T-cell (primary cell): Measurements from ENCODE around the gene TUBG1. TPM values are rescaled to one million over a fixed set of nuclear protein-coding genes. Genes with fewer than 3 reads are reported as not detected.

Experiments used
- ATAC-seq, 4 experiments: fragments of 200-7000 bp in 3 of 4; fragments of 150-1000 bp in 1 of 4; cut with Tn5 transposase; replicated peaks in 1 of 4; 1 replicate in 3 of 4; 2 replicates in 1 of 4; pipeline ENCODE4 v1.10.0; 2021; ENCODE audit warnings: moderate library complexity in 3 of 4, mild to moderate bottlenecking in 2 of 4, moderate number of reproducible peaks in 1 of 4
- CTCF ChIA-PET, 2 donors: fragments of 300-600 bp; sonication (Branson Sonifier 250); formaldehyde crosslinking; loops; one replicate each; lab custom pipeline; 2022; ENCODE audit warnings: antibody characterized with exemption in 2 of 2; lab: Charles Lee
- POLR2A ChIA-PET, 2 donors: fragments of 300-600 bp; sonication (Branson Sonifier 250); formaldehyde crosslinking; loops; one replicate each; lab custom pipeline; 2022; ENCODE audit warnings: antibody characterized with exemption in 2 of 2; lab: Charles Lee
- DNase-seq, 35 experiments: peaks; one replicate each; pipeline versions ENCODE4 v3.0.0 to v3.0.0-alpha.2; 2013 to 2023
- H3K27ac ChIP-seq: one replicate; pipeline ENCODE4 v1.5.1; 2013; ENCODE audit warnings: low read length
- H3K27me3 ChIP-seq, 2 experiments: replicated peaks in 1 of 2; 1 replicate in 1 of 2; 2 replicates in 1 of 2; pipeline versions ENCODE4 v1.6.1 to v1.7.0; 2013; ENCODE audit warnings: low read length in 1 of 2, mixed read lengths in 1 of 2; ENCODE audit not compliant: control insufficient read depth in 2 of 2, insufficient read depth in 2 of 2; ENCODE audit errors: extremely low read depth in 1 of 2
- H3K36me3 ChIP-seq, 2 donors: 1 replicate in 1 of 2; 2 replicates in 1 of 2; pipeline versions ENCODE4 v1.6.1 to v1.7.0; 2013; ENCODE audit warnings: low read length in 1 of 2; ENCODE audit not compliant: control insufficient read depth in 2 of 2, insufficient read depth in 1 of 2; ENCODE audit errors: extremely low read depth in 1 of 2
- H3K4me1 ChIP-seq, 2 experiments: 1 replicate in 1 of 2; 2 replicates in 1 of 2; pipeline versions ENCODE4 v1.6.1 to v1.7.0; 2013; ENCODE audit warnings: low read length in 2 of 2, mixed read lengths in 1 of 2; ENCODE audit not compliant: insufficient read depth in 2 of 2, control insufficient read depth in 1 of 2; ENCODE audit errors: extremely low read depth in 1 of 2
- H3K4me3 ChIP-seq, 2 donors: 1 replicate in 1 of 2; 2 replicates in 1 of 2; pipeline versions ENCODE4 v1.5.1 to v1.7.0; 2013; ENCODE audit warnings: mild to moderate bottlenecking in 2 of 2, low read length in 1 of 2, moderate library complexity in 1 of 2; ENCODE audit not compliant: control insufficient read depth in 1 of 2; ENCODE audit errors: extremely low read depth in 1 of 2
- H3K9me3 ChIP-seq: 2 replicates; pipeline ENCODE4 v1.7.0; 2013
- H3K27ac Mint-ChIP-seq, 2 donors: one replicate each; pipeline ENCODE4 v1.8.0; 2020 to 2021; ENCODE audit warnings: mild to moderate bottlenecking in 2 of 2, mixed read lengths in 2 of 2
- H3K27me3 Mint-ChIP-seq, 2 donors: one replicate each; pipeline ENCODE4 v1.8.0; 2021 to 2022; ENCODE audit warnings: mixed read lengths in 2 of 2
- H3K36me3 Mint-ChIP-seq: one replicate; pipeline ENCODE4 v1.8.0; 2021; ENCODE audit warnings: mixed read lengths
- H3K4me1 Mint-ChIP-seq, 3 donors: one replicate each; pipeline ENCODE4 v1.8.0; 2020 to 2022; ENCODE audit warnings: mixed read lengths in 3 of 3, mild to moderate bottlenecking in 1 of 3
- H3K4me3 Mint-ChIP-seq, 3 donors: one replicate each; pipeline ENCODE4 v1.8.0; 2020 to 2022; ENCODE audit warnings: mild to moderate bottlenecking in 3 of 3, mixed read lengths in 3 of 3, moderate library complexity in 3 of 3
- H3K9me3 Mint-ChIP-seq, 3 donors: one replicate each; pipeline ENCODE4 v1.8.0; 2020 to 2022; ENCODE audit warnings: mixed read lengths in 3 of 3
- WGBS: methylation state at CpG from one replicate; pipeline ENCODE4 v1.1.5; 2013; ENCODE audit warnings: missing lambda C conversion rate; ENCODE audit not compliant: insufficient coverage; 5-methylcytosine and 5-hydroxymethylcytosine counted together
- total RNA-seq, 35 experiments: library from RNA in 6 of 35; stranded (reverse) in 6 of 35; fragments of 120-200 nt in 1 of 35; gene quantifications; one replicate each; pipeline versions ENCODE4 v1.2.1 to v1.2.4 and lab custom pipeline; 2013 to 2026

The TUBG1 gene
- total RNA-seq, 5 donors from 2014 or later (not counting 1 experiment from before 2014, with no cell fraction given), result 6.5 to 18.9 (median 16.2) TPM

DNA sequence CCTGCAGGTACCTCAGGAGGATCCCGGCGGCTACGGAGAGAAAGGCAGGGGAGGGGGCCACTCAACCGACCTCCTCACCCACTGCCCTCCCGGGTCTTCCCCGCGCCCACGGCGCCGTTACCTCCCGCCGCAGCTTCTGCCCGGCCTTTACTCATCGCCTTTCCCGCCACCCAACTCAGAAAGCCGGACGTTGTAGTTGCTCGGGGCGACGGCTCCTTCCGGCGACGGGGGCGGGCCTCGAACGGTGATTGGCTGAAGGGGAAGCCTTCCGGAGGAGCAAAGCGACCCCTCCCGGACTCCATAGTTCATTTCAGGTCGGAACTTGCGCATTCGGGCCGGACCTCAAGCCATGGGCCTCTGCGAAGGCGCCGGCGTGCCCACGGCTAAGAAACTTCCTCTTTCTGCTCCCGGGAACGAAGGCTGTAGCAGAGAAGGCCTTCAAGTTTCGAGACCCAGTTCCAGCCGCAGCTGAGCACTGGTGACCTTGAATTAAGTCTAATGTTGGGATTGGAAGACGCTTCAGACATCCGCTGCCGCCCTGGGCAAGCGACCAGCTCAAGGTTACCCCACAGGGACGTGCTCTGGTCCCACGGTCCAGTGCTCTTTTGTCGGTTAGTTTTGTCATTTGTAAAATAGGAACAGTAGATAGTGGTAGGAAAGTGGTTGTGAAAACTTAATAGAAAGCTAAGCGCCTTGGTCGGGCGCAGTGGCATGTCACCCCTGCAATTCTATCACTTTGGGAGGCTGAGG, 31.8 kb upstream of the TUBG1 start, which contains the start of gene PSMC3IP:
Gene PSMC3IP (minus strand): TSS at position 198 of the 750 bp plus-strand sequence. CDS start 43 bp downstream, at position 155.
- Histone ChIP-seq H3K9me3 (no peaks in the 10 kb centered on the region), H3K27me3 (no peaks in the 10 kb centered on the region), H3K4me1 (peaks cover 5 to 20% of the 10 kb centered on the region in 2 experiments), H3K4me3 (peak within 1 kb of the TSS; percentile 76 to 95), H3K27ac (peak within 1 kb of the TSS; percentile 40), H3K36me3 (peaks cover 18 to 48% of the 10 kb centered on the region in 2 donors)
- ATAC-seq, result peak; percentile 93 to 94 (median 93)
- Mint-ChIP-seq H3K27ac (peak within 1 kb of the TSS; percentile 96 to 98), H3K27me3 (no peaks in the 10 kb centered on the region), H3K4me3 (peak within 1 kb of the TSS; percentile 88 to 99 (median 98)), H3K9me3 (no peaks in the 10 kb centered on the region), H3K4me1 (peaks cover 32 to 38% (median 36%) of the 10 kb centered on the region in 3 donors), H3K36me3 (peaks cover 20% of the 10 kb centered on the region)
- peak; percentile 79 to 94 (median 87) for DNase-seq
- ChIA-PET CTCF (interaction anchor here (0.6 to 3.6 kb wide), 29 partner anchors 7 to 889 kb away, joined by 3 to 22 read pairs (median 4); partner anchors contain the start of genes BECN1 (in 1 of the 2), CCR10 (in 1 of the 2), CNTD1 (in 1 of the 2) and COA3 (in 1 of the 2)), POLR2A (interaction anchor here in 1 of 2 donors (0.6 kb wide), 1 partner anchor 32 kb away, joined by 4 read pairs; the partner anchor contains the start of genes RETREG3 and TUBG1)
- under 1% methylated on average over 43 of the region's 52 CpGs for WGBS

DNA sequence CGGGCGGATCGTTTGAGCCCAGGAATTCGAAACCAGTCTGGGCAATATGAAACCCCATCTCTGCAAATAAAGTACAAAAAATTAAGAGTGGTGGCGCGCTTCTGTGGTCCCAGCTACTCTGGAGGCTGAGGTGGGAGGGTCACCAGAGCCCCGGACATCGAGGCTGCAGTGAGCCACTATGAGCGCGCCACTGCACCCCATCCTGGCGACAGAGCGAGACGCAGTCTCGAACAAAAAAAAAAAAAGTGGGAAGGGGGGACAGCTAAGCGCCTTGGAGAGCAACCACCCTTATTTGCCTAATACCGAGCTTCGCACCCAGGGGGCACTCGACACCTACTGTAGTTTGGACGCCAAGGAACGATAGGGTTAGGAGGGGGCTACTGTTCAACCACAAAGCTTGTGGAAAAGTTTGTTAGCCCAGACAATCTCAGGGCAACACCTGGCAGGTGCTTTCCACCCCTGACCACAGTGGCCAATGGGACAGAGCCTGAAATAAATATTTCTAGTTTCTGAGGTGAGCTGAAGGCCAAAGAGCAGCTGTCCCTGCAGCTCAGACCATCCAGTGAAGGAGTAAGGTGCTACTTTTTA, 31.1 kb upstream of the TUBG1 start:
- Mint-ChIP-seq H3K4me1 (peaks cover 30 to 38% (median 36%) of the 10 kb centered on the region in 3 donors), H3K9me3 (no peaks in the 10 kb centered on the region), H3K4me3 (peak overlapping the region; percentile 88 to 99 (median 98)), H3K27ac (peak overlapping the region; percentile 96 to 98), H3K36me3 (peaks cover 19% of the 10 kb centered on the region), H3K27me3 (no peaks in the 10 kb centered on the region)
- peak overlapping the region; percentile 76 to 95 for H3K4me3 ChIP-seq
- H3K27me3 ChIP-seq, result no peaks in the 10 kb centered on the region
- WGBS, result 0% methylated on average over 10 of the region's 20 CpGs
- ATAC-seq, result peak; percentile 24 to 56 (median 46)
- POLR2A ChIA-PET, result interaction anchor here (0.6 to 0.7 kb wide), 3 partner anchors 31 to 744 kb away, joined by 3 to 4 read pairs (median 3); partner anchors contain the start of genes RETREG3 (in 1 of the 2) and TUBG1 (in 1 of the 2)
- H3K27ac ChIP-seq, result peak overlapping the region; percentile 40
- DNase-seq, result peak in 33 of 35 experiments; percentile 30 to 80 (median 59)
- H3K4me1 ChIP-seq, result peaks cover 5 to 20% of the 10 kb centered on the region in 2 experiments
- peaks cover 15 to 48% of the 10 kb centered on the region in 2 donors for H3K36me3 ChIP-seq
- CTCF ChIA-PET, result interaction anchor here (0.5 to 3.6 kb wide), 29 partner anchors 8 to 890 kb away, joined by 3 to 22 read pairs (median 4); partner anchors contain the start of genes BECN1 (in 1 of the 2), CCR10 (in 1 of the 2), CNTD1 (in 1 of the 2) and COA3 (in 1 of the 2)
- H3K9me3 ChIP-seq, result no peaks in the 10 kb centered on the region

DNA sequence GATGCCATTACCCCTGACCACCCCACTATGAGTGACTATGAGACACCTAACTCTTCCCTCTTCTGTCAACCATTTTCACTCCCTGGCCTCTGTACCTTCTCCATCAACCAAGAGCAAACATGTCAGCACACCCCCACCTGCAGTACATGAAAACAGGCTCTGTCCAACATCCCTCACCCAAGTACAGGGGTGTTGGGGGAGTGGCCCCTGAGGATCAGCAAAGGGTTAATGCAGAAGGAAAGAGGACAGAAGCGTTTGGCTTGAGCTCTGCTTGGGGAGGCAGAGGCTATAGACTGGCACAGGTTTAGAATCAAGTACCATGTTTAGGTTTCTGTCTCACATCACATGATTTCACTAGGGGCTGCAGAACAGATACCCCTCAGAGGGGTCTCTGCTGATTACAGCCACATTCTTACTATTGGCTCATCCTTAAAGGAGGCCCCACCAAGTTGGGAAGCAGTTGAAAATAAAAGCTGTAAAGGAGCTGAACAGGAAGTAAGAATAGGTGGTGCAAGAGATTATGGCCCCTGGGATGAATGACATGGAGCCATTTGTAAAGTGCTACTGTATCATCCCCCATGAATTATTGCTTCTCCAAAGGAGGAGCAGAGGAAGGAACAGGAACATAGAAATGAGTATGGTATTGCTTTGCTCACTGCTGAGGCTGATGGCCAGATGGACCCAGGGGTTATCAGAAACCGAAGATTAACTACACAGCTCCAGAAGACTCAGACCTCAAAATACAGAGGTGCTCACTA, 29.5 kb upstream of the TUBG1 start:
- ChIA-PET CTCF (interaction anchor here (0.7 to 3.6 kb wide), 4 partner anchors 25 to 1297 kb away, joined by 3 to 22 read pairs (median 3); partner anchors contain the start of genes RETREG3 (in 1 of the 2) and TUBG1 (in 1 of the 2)), POLR2A (no interaction called here)
- Histone ChIP-seq H3K27ac (no peak overlapping the region), H3K36me3 (peaks cover 18 to 52% of the 10 kb centered on the region in 2 donors), H3K4me3 (no peak overlapping the region), H3K27me3 (no peaks in the 10 kb centered on the region), H3K4me1 (peaks cover 5 to 20% of the 10 kb centered on the region in 2 experiments), H3K9me3 (no peaks in the 10 kb centered on the region)
- Mint-ChIP-seq H3K27me3 (no peaks in the 10 kb centered on the region), H3K36me3 (peaks cover 21% of the 10 kb centered on the region), H3K27ac (peak overlapping the region in 1 of 2 donors; percentile 8), H3K4me1 (peaks cover 29 to 38% (median 33%) of the 10 kb centered on the region in 3 donors), H3K9me3 (no peaks in the 10 kb centered on the region), H3K4me3 (peak overlapping the region in 1 of 3 donors; percentile 45)
- ATAC-seq (no peak), DNase-seq (no peak)
- WGBS, result 100% methylated on average over 1 of the region's 2 CpGs

DNA sequence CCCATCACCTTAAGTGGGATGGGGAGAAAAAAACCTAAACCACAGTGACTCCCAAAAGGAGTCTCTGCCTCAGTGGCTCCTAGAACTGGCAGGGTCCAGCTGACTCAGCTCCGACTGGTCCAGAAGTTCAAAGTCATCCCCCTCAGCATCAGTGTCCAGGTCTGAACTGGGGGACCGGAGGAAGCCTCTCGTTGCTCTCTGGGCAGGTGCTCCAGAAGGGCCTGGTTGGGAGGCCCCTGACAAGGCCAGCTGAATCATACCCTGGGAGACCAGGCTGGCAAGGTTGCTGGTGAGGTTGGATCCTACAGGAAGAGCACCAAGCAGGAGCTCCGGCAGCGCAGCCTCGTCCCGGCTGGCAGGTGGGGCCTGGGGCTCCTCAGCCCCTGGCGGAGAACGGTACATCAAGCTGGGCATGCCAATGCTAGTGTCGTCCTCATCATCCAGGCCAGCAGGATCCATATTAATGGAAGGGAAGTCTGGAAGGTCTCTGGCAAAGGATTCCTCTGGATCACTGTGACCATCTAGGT, 27.7 kb upstream of the TUBG1 start:
- Mint-ChIP-seq H3K36me3 (peaks cover 33% of the 10 kb centered on the region), H3K9me3 (no peaks in the 10 kb centered on the region), H3K4me1 (peaks cover 23 to 26% (median 24%) of the 10 kb centered on the region in 3 donors), H3K4me3 (no peak overlapping the region), H3K27ac (no peak overlapping the region), H3K27me3 (no peaks in the 10 kb centered on the region)
- Histone ChIP-seq H3K4me1 (peaks cover 5 to 19% of the 10 kb centered on the region in 2 experiments), H3K27me3 (no peaks in the 10 kb centered on the region), H3K9me3 (no peaks in the 10 kb centered on the region), H3K36me3 (peaks cover 25 to 69% of the 10 kb centered on the region in 2 donors), H3K4me3 (no peak overlapping the region), H3K27ac (no peak overlapping the region)
- ChIA-PET CTCF (no interaction called here), POLR2A (interaction anchor here in 1 of 2 donors (0.6 kb wide), 2 partner anchors 13 to 840 kb away, joined by 4 to 5 read pairs; no protein-coding TSS in a partner anchor)
- WGBS, result 91% methylated on average over 6 of the region's 10 CpGs
- ATAC-seq (no peak), DNase-seq (no peak)

DNA sequence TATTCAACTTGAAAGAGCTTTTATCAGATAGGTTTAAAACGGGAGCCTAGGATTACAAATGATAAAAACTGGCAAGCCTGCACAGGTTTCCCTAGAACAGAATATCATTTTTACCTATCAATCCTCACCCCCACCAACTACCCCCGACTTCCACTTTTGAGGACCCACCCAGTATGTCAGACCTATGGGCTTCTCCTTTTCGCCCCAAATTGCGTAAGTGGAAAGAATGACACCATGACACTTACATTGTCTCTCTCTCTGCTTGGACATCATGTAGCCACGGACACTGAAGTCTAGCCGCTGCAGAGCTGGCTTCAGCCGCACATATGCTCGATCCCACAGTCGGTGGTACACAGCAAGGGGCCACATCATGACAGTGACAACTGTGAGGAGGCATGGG, 24.6 kb upstream of the TUBG1 start:
- WGBS, result 98% methylated on average over 7 of the region's 9 CpGs
- peaks cover under 1 to 8% (median 3%) of the 10 kb centered on the region in 3 donors for H3K4me1 Mint-ChIP-seq
- H3K27me3 Mint-ChIP-seq, result no peaks in the 10 kb centered on the region
- Histone ChIP-seq H3K27ac (no peak overlapping the region), H3K27me3 (no peaks in the 10 kb centered on the region), H3K36me3 (peaks cover 25 to 92% of the 10 kb centered on the region in 2 donors), H3K4me1 (no peaks in the 10 kb centered on the region), H3K9me3 (no peaks in the 10 kb centered on the region), H3K4me3 (no peak overlapping the region)
- H3K27ac Mint-ChIP-seq, result no peak overlapping the region
- H3K9me3 Mint-ChIP-seq, result no peaks in the 10 kb centered on the region
- peaks cover 50% of the 10 kb centered on the region for H3K36me3 Mint-ChIP-seq
- ChIA-PET POLR2A (interaction anchor here in 1 of 2 donors (0.6 kb wide), 1 partner anchor 27 kb away, joined by 5 read pairs; no protein-coding TSS in a partner anchor), CTCF (no interaction called here)
- ATAC-seq, result no peak
- DNase-seq, result no peak
- no peak overlapping the region for H3K4me3 Mint-ChIP-seq
